K562 (cell line): ENCODE data around the gene FOSL1. TPM values are rescaled to one million over a fixed set of nuclear protein-coding genes. Genes with fewer than 3 reads are reported as not detected.

Source experiments
- BRF2 ChIP-seq: IDR thresholded peaks from 3 replicates; pipeline ENCODE4 v1.6.1; 2011; ENCODE audit warnings: borderline replicate concordance, mild to moderate bottlenecking; ENCODE audit not compliant: insufficient read length, insufficient read depth
- CEBPG ChIP-seq, 3 experiments: fragments of 200-800 bp in 1 of 3; sonication (Bioruptor generic) in 1 of 3; sonication (generic) in 1 of 3; formaldehyde crosslinking in 1 of 3; IDR thresholded peaks in 2 of 3; conservative IDR thresholded peaks in 1 of 3; 2 replicates each; pipeline versions ENCODE4 v1.6.1 to v1.8.0; 2016 to 2022; ENCODE audit warnings: missing compliant biosample characterization in 2 of 3, missing genetic modification characterization in 2 of 3, mild to moderate bottlenecking in 1 of 3, missing genetic modification reagents in 1 of 3
- ELF1 ChIP-seq: fragments of 200-800 bp; sonication (Bioruptor generic); IDR thresholded peaks from 2 replicates; pipeline ENCODE4 v1.6.1; 2016; ENCODE audit warnings: missing genetic modification characterization, missing compliant biosample characterization
- KLF6 ChIP-seq: fragments of 250-450 bp; sonication (Bioruptor Pico); IDR thresholded peaks from 2 replicates; pipeline ENCODE4 v1.4.0; 2020; ENCODE audit warnings: mild to moderate bottlenecking, moderate library complexity, borderline replicate concordance
- LCOR ChIP-seq: sonication (generic); formaldehyde crosslinking; IDR thresholded peaks from 2 replicates; pipeline ENCODE4 v1.8.0; 2022; ENCODE audit warnings: mild to moderate bottlenecking, missing genetic modification reagents
- LEF1 ChIP-seq: fragments of 450-650 bp; IDR thresholded peaks from 2 replicates; pipeline ENCODE4 v1.6.1; 2016; ENCODE audit warnings: mild to moderate bottlenecking
- MCM2 ChIP-seq: fragments of 450-650 bp; IDR thresholded peaks from 2 replicates; pipeline ENCODE4 v1.6.1; 2017; ENCODE audit warnings: low read depth, mild to moderate bottlenecking
- MLX ChIP-seq, 2 experiments: fragments of 450-650 bp in 1 of 2; sonication (generic) in 1 of 2; formaldehyde crosslinking; conservative IDR thresholded peaks; 2 replicates each; pipeline versions ENCODE4 v1.4.0 to v1.8.1; 2020 to 2022; ENCODE audit warnings: mild to moderate bottlenecking in 1 of 2, missing genetic modification reagents in 1 of 2
- PTTG1 ChIP-seq: fragments of 450-650 bp; IDR thresholded peaks from 2 replicates; pipeline ENCODE4 v1.6.1; 2016; ENCODE audit warnings: low read depth, mild to moderate bottlenecking, missing genetic modification characterization, missing compliant biosample characterization
- RFX7 ChIP-seq: fragments of 250-450 bp; sonication (Bioruptor Pico); IDR thresholded peaks from 2 replicates; pipeline ENCODE4 v1.5.1; 2021; ENCODE audit warnings: mild to moderate bottlenecking
- SIN3A ChIP-seq, 2 experiments: fragments of 150-350 bp in 1 of 2; IDR thresholded peaks; 2 replicates each; pipeline ENCODE4 v1.6.1; 2011 to 2016; ENCODE audit warnings: borderline replicate concordance in 2 of 2, low read depth in 2 of 2, low read length in 2 of 2, mild to moderate bottlenecking in 2 of 2, moderate library complexity in 2 of 2; ENCODE audit not compliant: control insufficient read depth in 1 of 2
- STAG1 ChIP-seq: sonication (generic); formaldehyde crosslinking; IDR thresholded peaks from 2 replicates; pipeline ENCODE4 v1.5.0; 2020; ENCODE audit warnings: missing genetic modification reagents, borderline replicate concordance
- TAF1 ChIP-seq: IDR thresholded peaks from 2 replicates; pipeline ENCODE4 v1.6.1; 2011; ENCODE audit warnings: mild to moderate bottlenecking, low read length, moderate library complexity; ENCODE audit not compliant: insufficient read depth, control insufficient read depth, severe bottlenecking; ENCODE audit errors: extremely low read depth
- TAL1 ChIP-seq: fragments of 450-650 bp; IDR thresholded peaks from 2 replicates; pipeline ENCODE4 v1.6.1; 2016; ENCODE audit warnings: mild to moderate bottlenecking
- TEAD1 ChIP-seq, 2 experiments: fragments of 450-650 bp in 1 of 2; sonication (generic) in 1 of 2; formaldehyde crosslinking; IDR thresholded peaks; 2 replicates each; pipeline versions ENCODE4 v1.4.0 to v1.8.0; 2020 to 2022; ENCODE audit warnings: mild to moderate bottlenecking in 2 of 2, missing genetic modification reagents in 1 of 2
- TRIM24 ChIP-seq, 2 experiments: fragments of 450-650 bp; IDR thresholded peaks; 2 replicates each; pipeline ENCODE4 v1.6.1; 2016
- TRIM25 ChIP-seq: fragments of 450-650 bp; IDR thresholded peaks from 2 replicates; pipeline ENCODE4 v1.7.0; 2016; ENCODE audit warnings: borderline replicate concordance
- ZC3H8 ChIP-seq: fragments of 450-650 bp; IDR thresholded peaks from 2 replicates; pipeline ENCODE4 v1.6.1; 2017
- ZNF224 ChIP-seq: sonication (generic); formaldehyde crosslinking; IDR thresholded peaks from 2 replicates; pipeline ENCODE4 v1.8.0; 2022; ENCODE audit warnings: mild to moderate bottlenecking, missing genetic modification reagents
- ZNF280A ChIP-seq: fragments of 450-650 bp; IDR thresholded peaks from 2 replicates; pipeline ENCODE4 v1.6.1; 2018; ENCODE audit warnings: mild to moderate bottlenecking, low read depth; ENCODE audit not compliant: partially characterized antibody
- polyA plus RNA-seq, 8 experiments: library from polyadenylated mRNA; depleted of rRNA in 4 of 8; stranded (reverse) in 5 of 8; unstranded in 3 of 8; fragments of >200 nt; fragmentation: Nextera tagmentation in 2 of 8; fragmentation: Illumina TruSeq in 1 of 8; extraction: Ambion mirVana in 2 of 8; extraction: Trizol in 1 of 8; gene quantifications; 2 replicates each; pipeline versions ENCODE4 v1.2.1 to v1.2.3, GENCODE V29; 2011 to 2014; ENCODE audit warnings: inconsistent platforms in 1 of 8, missing spikeins in 1 of 8
- total RNA-seq, 7 experiments: library from RNA; depleted of rRNA in 6 of 7; stranded (reverse); fragments of >200 nt in 6 of 7; fragmentation: Illumina TruSeq in 2 of 7; extraction: Trizol in 2 of 7; gene quantifications; 2 replicates each; pipeline versions ENCODE4 v1.2.1 to v1.2.3, GENCODE V29; 2011 to 2021; ENCODE audit warnings: low replicate concordance in 1 of 7

FOSL1 gene
- total and polyA plus RNA-seq, 9 of the 15 experiments (the other 6 are each of a cell fraction or from before 2014, with no cell fraction given) = 3.5 to 39.6 (median 10.0) TPM

- TF ChIP-seq STAG1 (peak; percentile 37; the same call in 1 of the 2 replicates), TEAD1 (CRISPR knock-in tag; IDR thresholded peaks at IDR 0.05) (peak in 1 of 2 experiments; percentile 8; a peak in 2 of 4 replicates), KLF6 (CRISPR knock-in tag) (0 out of 2 replicates have a peak, but pooled peaks have one; percentile 61), TRIM25 (no peak), ELF1 (tag) (no peak), LEF1 (no peak), MCM2 (no peak), RFX7 (CRISPR knock-in tag) (no peak), TAL1 (no peak), CEBPG (CRISPR knock-in tag; IDR thresholded peaks at IDR 0.05) (no peak), CEBPG (tag; conservative IDR thresholded peaks at IDR 0.05 in 1 of 2, IDR thresholded peaks at IDR 0.05 in 1 of 2) (no peak), LCOR (CRISPR knock-in tag) (0 out of 2 replicates have a peak, but pooled peaks have one; percentile 53), SIN3A (IDR thresholded peaks at IDR 0.05; ENCODE audit: borderline replicate concordance in 2 of 2, control insufficient read depth in 1 of 2, low read depth in 2 of 2, low read length in 2 of 2) (0 out of 4 replicates have a peak, but pooled peaks of 1 of the 2 experiments have one; percentile 51), ZNF280A (no peak), TAF1 (peak; percentile 81), MLX (CRISPR knock-in tag; conservative IDR thresholded peaks at IDR 0.05) (no peak), PTTG1 (tag) (no peak), ZNF224 (CRISPR knock-in tag) (no peak), TRIM24 (IDR thresholded peaks at IDR 0.05) (no peak), ZC3H8 (no peak), BRF2 (no peak)
Measured at GRCh38 chr11:65918211-65919140, 18.3 kb upstream of the FOSL1 start, which contains the start of gene C11orf68 (continued).
